ENCODE results near the gene PUS7.
"Not testable (repeated sequence)": the region's sequence is repeated elsewhere in the genome, so short reads cannot be mapped to it uniquely, and the experiment has no call there.

The PUS7 gene

DNA sequence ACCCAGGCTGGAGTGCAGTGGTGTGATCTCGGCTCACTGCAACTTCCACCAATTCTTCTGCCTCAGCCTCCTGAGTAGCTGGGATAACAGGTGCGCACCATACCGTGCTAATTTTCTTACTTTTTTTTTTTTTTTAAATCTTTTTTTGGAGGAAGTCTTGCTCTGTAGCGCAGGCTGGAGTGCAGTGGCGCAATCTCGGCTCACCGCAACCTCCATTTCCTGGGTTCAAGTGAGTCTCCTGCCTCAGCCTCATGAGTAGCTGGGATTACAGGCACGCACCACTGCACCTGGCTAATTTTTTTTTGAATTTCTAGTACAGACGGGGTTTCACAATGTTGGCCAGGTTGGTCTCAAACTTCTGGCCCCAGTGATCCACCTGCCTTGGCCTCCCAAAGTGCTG lies 79.9 kb downstream of the PUS7 start:
- not testable (repeated sequence) for DNase-seq

GRCh38 chr7:105439174-105439893 lies 82.7 kb downstream of the PUS7 start:
- DNase-seq = no peak

GRCh38 chr7:105438847-105439173 lies 83.3 kb downstream of the PUS7 start:
- no peak for DNase-seq

GRCh38 chr7:105438254-105438653 lies 83.8 kb downstream of the PUS7 start:
- no peak for DNase-seq

GRCh38 chr7:105437356-105437755 lies 84.7 kb downstream of the PUS7 start:
- not testable (repeated sequence) for DNase-seq

DNA sequence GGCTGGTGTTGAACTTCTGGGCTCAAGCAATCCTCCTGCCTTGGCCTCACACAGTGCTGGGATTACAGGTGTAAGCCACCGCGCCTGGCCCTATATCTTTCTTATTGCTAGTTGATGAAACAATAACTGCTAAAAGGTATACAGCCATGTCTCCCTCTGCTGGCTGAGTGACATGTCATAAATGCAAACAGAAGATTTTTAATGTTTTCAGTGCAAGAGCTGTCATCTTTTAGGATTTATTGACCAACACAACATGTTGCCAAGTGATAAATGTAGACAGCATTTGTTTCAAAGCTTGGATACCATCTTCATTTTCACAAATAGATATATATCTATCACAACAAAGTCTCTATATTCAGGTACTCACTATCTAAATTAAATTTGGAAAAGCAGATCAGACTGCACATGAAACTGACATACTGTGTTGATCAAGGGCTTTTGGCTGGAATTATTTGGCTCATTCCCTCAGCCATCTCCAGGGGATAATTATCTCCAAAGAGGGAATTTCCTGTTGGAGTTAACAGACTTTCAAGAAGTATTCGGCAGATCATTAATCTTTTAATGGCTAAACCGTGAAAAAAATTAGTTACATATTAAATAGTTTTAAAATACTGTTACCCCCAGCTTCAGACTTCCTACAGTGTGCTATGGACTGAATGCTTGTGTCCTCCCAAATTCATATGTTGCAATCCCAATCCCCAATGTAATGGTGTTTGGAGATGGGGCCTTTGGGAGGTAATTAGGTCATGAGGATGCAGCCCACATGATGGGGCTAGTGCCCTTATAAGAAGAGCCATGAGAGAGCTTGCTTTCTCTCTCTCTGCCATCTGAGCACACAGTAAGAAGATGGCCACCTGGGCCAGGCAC lies 92.1 kb downstream of the PUS7 start:
- peak in 4 of 5 experiments; percentile 7 to 75 (median 21) for DNase-seq

DNA sequence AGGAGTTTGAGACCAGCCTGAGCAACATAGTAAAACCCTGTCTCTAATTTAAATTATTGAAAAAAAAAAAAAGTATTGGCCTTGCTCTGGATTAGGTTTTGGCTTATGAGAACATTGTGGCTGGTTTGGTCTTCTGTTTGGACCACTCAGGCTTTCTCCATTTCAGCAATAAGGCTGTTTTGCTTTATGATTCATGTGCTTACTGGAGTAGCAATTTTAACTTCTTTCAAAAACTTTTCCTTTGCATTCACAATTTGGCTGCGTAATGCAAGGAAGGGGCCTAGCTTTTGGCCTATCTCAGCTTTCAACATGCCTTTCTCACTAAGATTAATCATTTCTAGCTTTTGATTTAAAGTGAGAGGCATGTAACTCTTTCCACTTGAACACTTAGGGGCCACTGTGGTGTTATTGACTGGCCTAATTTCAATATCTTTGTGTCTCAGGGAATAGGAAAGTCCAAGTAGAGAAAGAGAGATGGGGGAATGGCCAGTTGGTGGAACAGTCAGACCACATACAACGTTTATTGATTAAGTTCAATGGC lies 95.4 kb downstream of the PUS7 start:
- DNase-seq = no peak

DNA sequence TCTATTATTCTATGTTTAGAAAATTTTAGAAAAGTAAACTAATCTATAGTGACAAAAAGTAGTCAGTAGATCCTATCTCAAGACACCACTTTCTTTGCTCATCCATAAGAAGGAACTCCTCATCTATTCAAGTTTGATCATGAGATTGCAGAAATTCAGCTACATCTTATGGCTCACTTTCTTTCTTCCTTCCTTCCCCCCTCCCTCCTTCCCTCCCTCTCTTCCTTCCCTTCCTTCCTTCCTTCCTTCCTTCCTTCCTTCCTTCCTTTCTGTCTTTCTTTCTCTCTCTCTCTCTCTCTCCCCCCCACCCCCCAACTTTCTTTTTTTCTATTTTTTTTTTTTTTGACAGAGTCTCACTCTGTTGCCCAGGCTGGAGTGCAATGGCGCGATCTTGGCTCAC lies 98.1 kb downstream of the PUS7 start:
- DNase-seq = no peak

DNA sequence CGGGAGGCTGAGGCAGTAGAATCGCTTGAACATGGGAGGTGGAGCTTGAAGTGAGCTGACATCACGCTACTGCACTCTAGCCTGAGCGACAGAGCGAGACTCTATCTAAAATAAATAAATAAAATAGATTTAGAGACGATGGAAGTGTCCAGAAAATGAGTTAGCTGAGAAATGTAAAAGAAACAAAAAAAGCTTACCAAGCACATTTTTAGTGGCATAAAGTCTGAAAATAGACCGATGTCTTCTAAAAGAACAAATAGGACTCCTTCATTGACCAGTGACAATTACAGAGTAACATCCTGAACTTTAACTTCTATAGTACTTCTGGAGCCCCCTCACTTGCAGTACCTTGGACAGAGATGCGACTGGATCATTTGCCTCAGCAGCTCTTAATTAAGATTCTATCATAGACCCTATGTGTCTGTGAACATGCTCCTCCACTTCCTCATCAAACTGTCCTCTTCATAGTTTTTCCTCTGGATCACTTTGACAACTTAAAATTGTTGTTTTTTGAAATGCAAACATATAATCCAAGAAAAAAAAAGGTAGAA lies 108.1 kb downstream of the PUS7 start:
- no peak for DNase-seq

GRCh38 chr7:105410774-105411173 lies 111.3 kb downstream of the PUS7 start:
- not testable (repeated sequence) for DNase-seq

GRCh38 chr7:105409775-105410174 lies 112.3 kb downstream of the PUS7 start:
- not testable (repeated sequence) for DNase-seq

GRCh38 chr7:105408791-105409410 lies 113.2 kb downstream of the PUS7 start:
- DNase-seq = no peak
